ENCODE results near the gene FOXB2.

The FOXB2 gene

GRCh38 chr9:77038281-77039036 lies 19.0 kb downstream of the FOXB2 start:
- no peak for TF ChIP-seq CTCF (IDR thresholded peaks at IDR 0.05)

- TF ChIP-seq CTCF (IDR thresholded peaks at IDR 0.05), result no peak
Observed at GRCh38 chr9:77040340-77040739, 20.9 kb downstream of the FOXB2 start.

- no peak for TF ChIP-seq CTCF (IDR thresholded peaks at IDR 0.05)
Observed at GRCh38 chr9:77063645-77064285, 44.3 kb downstream of the FOXB2 start.

- no peak for TF ChIP-seq CTCF (IDR thresholded peaks at IDR 0.05)
Observed at GRCh38 chr9:77066388-77066787, 46.9 kb downstream of the FOXB2 start.
